ENCODE results near the gene C9orf43. TPM values are rescaled to one million over a fixed set of nuclear protein-coding genes. Genes with fewer than 3 reads are reported as not detected.

C9orf43 gene
- polyA plus RNA-seq, 4 donors, result 0.42 to 0.81 (median 0.69) TPM; not detected in 1

DNA sequence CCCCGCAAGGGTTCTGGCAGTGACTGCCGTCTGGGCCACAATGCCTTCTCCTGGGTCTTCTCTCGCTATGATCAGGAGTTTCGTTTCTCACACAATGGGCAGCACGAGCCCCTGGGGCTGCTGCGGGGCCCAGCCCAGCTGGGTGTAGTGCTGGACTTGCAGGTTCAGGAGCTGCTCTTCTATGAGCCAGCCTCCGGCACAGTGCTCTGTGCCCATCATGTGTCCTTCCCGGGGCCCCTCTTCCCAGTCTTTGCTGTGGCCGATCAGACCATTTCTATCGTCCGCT, 40.7 kb upstream of the C9orf43 start:
- Histone ChIP-seq H3K27me3 (ENCODE audit: control insufficient read depth in 3 of 3, insufficient read depth in 3 of 3, low read length in 3 of 3) (no peaks in the 10 kb centered on the region), H3K9me3 (ENCODE audit: control insufficient read depth in 2 of 2, insufficient read depth in 1 of 2, low read depth in 1 of 2, low read length in 1 of 2) (no peaks in the 10 kb centered on the region), H3K4me1 (ENCODE audit: control insufficient read depth in 3 of 3, insufficient read depth in 2 of 3, low read depth in 1 of 3, low read length in 2 of 3) (peaks cover 0 to 41% (median 7%) of the 10 kb centered on the region in 3 donors), H3K36me3 (ENCODE audit: control insufficient read depth in 3 of 3, insufficient read depth in 2 of 3, low read depth in 1 of 3, low read length in 3 of 3) (peaks cover 4 to 53% (median 12%) of the 10 kb centered on the region in 3 donors), H3K27ac (ENCODE audit: low read depth in 1 of 3, low read length in 2 of 3) (no peak overlapping the region), H3K4me3 (ENCODE audit: low read depth in 1 of 3, low read length in 3 of 3) (no peak overlapping the region)
- DNase-seq (no peak), FAIRE-seq (no peak)
- WGBS, 3 donors, result 64 to 82% (median 71%) methylated on average over 11 of the region's 11 CpGs

DNA sequence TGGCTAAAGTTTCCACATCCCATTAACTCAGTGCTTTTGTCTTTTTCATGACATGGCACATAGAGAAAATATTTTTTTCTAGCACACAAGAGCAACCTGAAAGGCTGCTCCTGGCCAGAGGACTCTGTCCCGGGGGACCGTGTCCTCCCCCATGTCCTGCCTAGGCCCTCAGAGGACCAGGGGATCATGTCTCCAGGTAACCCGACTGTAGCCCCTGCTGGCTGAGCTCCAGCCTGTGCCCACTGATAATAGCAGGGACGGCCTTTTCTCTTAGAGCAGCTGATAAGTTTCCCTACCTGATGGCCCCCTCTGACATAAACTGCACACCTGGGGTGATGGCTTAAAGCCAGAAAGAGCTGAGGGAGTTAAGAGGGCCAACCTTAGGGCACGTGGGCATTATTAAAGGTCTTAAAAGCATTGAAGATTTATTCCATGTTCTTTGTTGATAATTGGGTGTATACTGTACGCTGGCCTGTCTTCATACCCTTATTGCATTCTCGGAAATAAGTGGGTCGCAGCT, 39.7 kb upstream of the C9orf43 start:
- DNase-seq, result peak in 1 of 2 donors; percentile 39
- Histone ChIP-seq H3K27me3 (ENCODE audit: control insufficient read depth in 3 of 3, insufficient read depth in 3 of 3, low read length in 3 of 3) (no peaks in the 10 kb centered on the region), H3K4me1 (ENCODE audit: control insufficient read depth in 3 of 3, insufficient read depth in 2 of 3, low read depth in 1 of 3, low read length in 2 of 3) (peaks cover 2 to 42% (median 7%) of the 10 kb centered on the region in 3 donors), H3K27ac (ENCODE audit: low read depth in 1 of 3, low read length in 2 of 3) (no peak overlapping the region), H3K4me3 (ENCODE audit: low read depth in 1 of 3, low read length in 3 of 3) (no peak overlapping the region), H3K36me3 (ENCODE audit: control insufficient read depth in 3 of 3, insufficient read depth in 2 of 3, low read depth in 1 of 3, low read length in 3 of 3) (peaks cover 4 to 60% (median 14%) of the 10 kb centered on the region in 3 donors), H3K9me3 (ENCODE audit: control insufficient read depth in 2 of 2, insufficient read depth in 1 of 2, low read depth in 1 of 2, low read length in 1 of 2) (no peaks in the 10 kb centered on the region)
- FAIRE-seq, result no peak
- WGBS, 3 donors, result 12 to 60% (median 34%) methylated on average over 8 of the region's 8 CpGs

- whole genome bisulfite sequencing, 3 donors, result 75 to 85% (median 85%) methylated on average over 5 of the region's 5 CpGs
- no peak for FAIRE-seq
Observed at GRCh38 chr9:113372059-113372458, 38.5 kb upstream of the C9orf43 start.

DNA sequence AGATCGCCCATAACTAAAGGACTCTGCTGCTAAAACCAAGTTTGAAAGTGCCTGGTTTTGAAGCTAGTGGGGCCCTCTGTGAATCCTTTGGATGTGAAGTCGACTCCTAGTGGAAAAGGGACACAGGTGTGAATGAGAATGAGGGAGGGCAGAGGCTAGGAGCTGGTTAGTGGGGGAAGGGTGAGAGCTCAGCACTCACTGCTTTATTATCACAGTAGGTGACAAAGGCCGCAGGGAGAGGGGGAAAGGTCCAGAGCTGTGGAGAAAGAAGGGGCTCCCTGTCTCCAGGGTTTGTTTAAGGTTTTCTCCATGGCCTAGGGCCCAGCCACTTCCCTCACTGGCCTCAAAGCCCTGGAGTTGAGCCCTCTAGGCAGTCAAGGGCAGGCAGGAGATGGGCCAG, 37.3 kb upstream of the C9orf43 start:
- peak; percentile 75 to 82 for DNase-seq
- Histone ChIP-seq H3K36me3 (ENCODE audit: control insufficient read depth in 3 of 3, insufficient read depth in 2 of 3, low read depth in 1 of 3, low read length in 3 of 3) (peaks cover 4 to 48% (median 14%) of the 10 kb centered on the region in 3 donors), H3K27me3 (ENCODE audit: control insufficient read depth in 3 of 3, insufficient read depth in 3 of 3, low read length in 3 of 3) (no peaks in the 10 kb centered on the region), H3K27ac (ENCODE audit: low read depth in 1 of 3, low read length in 2 of 3) (peak overlapping the region in 2 of 3 donors; percentile 28 to 100), H3K4me1 (ENCODE audit: control insufficient read depth in 3 of 3, insufficient read depth in 2 of 3, low read depth in 1 of 3, low read length in 2 of 3) (peaks cover 2 to 45% (median 7%) of the 10 kb centered on the region in 3 donors), H3K9me3 (ENCODE audit: control insufficient read depth in 2 of 2, insufficient read depth in 1 of 2, low read depth in 1 of 2, low read length in 1 of 2) (no peaks in the 10 kb centered on the region), H3K4me3 (ENCODE audit: low read depth in 1 of 3, low read length in 3 of 3) (peak overlapping the region in 2 of 3 donors; percentile 87 to 100)
- 30 to 55% (median 54%) methylated on average over 3 of the region's 3 CpGs for WGBS, 3 donors
- no peak for FAIRE-seq

More at GRCh38 chr9:113372059-113372458, 38.5 kb upstream of the C9orf43 start:
- H3K9me3 ChIP-seq (ENCODE audit: control insufficient read depth in 2 of 2, insufficient read depth in 1 of 2, low read depth in 1 of 2, low read length in 1 of 2), result no peaks in the 10 kb centered on the region
- peak overlapping the region in 1 of 3 donors; percentile 15 for H3K27ac ChIP-seq (ENCODE audit: low read depth in 1 of 3, low read length in 2 of 3)
- no peaks in the 10 kb centered on the region for H3K27me3 ChIP-seq (ENCODE audit: control insufficient read depth in 3 of 3, insufficient read depth in 3 of 3, low read length in 3 of 3)
- H3K4me1 ChIP-seq (ENCODE audit: control insufficient read depth in 3 of 3, insufficient read depth in 2 of 3, low read depth in 1 of 3, low read length in 2 of 3), result peaks cover 2 to 42% (median 7%) of the 10 kb centered on the region in 3 donors
- peaks cover 4 to 54% (median 14%) of the 10 kb centered on the region in 3 donors for H3K36me3 ChIP-seq (ENCODE audit: control insufficient read depth in 3 of 3, insufficient read depth in 2 of 3, low read depth in 1 of 3, low read length in 3 of 3)
- no peak for DNase-seq
- no peak overlapping the region for H3K4me3 ChIP-seq (ENCODE audit: low read depth in 1 of 3, low read length in 3 of 3)

DNA sequence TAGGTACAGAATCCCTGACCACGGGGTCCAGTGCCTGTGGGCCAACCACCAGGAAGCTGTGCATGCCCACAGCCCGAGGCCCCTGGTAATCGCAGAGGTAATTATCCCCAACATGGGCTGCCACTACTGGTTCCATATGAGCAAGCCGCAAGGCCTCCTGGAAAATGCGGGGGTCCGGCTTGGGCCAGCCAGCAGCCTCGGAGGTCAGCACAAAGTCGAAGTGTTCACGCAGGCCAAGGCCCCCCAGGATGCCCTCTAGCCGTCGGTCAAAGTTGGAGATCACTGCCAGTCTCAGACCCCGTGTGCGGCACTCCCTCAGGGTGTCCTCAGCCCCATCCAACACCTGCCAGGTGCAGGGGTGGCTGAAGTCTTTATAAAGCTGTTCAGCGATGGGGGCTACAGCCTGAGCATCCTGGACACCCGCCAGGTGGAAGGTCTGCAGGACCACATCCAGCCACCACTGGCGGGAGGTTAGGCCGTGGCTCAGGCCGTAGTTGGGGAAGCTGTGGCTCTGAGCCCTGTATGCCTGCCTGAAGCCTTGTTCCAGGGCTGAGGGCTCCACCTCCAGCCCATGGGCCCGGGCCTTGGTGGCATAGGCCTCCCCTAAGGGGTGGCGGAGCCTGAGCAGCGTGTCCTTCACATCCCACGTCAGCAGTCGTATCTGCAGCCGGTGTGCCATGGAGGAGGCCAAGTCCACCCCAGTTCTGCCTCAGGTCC, 36.7 kb upstream of the C9orf43 start:
- peaks cover 2 to 50% (median 7%) of the 10 kb centered on the region in 3 donors for H3K4me1 ChIP-seq (ENCODE audit: control insufficient read depth in 3 of 3, insufficient read depth in 2 of 3, low read depth in 1 of 3, low read length in 2 of 3)

GRCh38 chr9:113375057-113376023, 35.2 kb upstream of the C9orf43 start:
- H3K27me3 ChIP-seq (ENCODE audit: control insufficient read depth in 3 of 3, insufficient read depth in 3 of 3, low read length in 3 of 3), result no peaks in the 10 kb centered on the region
- peak overlapping the region; percentile 94 to 100 (median 97) for H3K27ac ChIP-seq (ENCODE audit: low read depth in 1 of 3, low read length in 2 of 3)
- WGBS, 3 donors, result 26 to 63% (median 42%) methylated on average over 6 of the region's 6 CpGs
- H3K4me1 ChIP-seq (ENCODE audit: control insufficient read depth in 3 of 3, insufficient read depth in 2 of 3, low read depth in 1 of 3, low read length in 2 of 3), result peaks cover 5 to 61% (median 7%) of the 10 kb centered on the region in 3 donors
- FAIRE-seq (no peak), DNase-seq (peak; percentile 95 to 99)
- H3K36me3 ChIP-seq (ENCODE audit: control insufficient read depth in 3 of 3, insufficient read depth in 2 of 3, low read depth in 1 of 3, low read length in 3 of 3), result peaks cover 4 to 37% (median 14%) of the 10 kb centered on the region in 3 donors
- no peaks in the 10 kb centered on the region for H3K9me3 ChIP-seq (ENCODE audit: control insufficient read depth in 2 of 2, insufficient read depth in 1 of 2, low read depth in 1 of 2, low read length in 1 of 2)
- peak overlapping the region in 2 of 3 donors; percentile 87 to 100 for H3K4me3 ChIP-seq (ENCODE audit: low read depth in 1 of 3, low read length in 3 of 3)

More for the DNA sequence above, 36.7 kb upstream of the C9orf43 start:
- Histone ChIP-seq H3K27me3 (ENCODE audit: control insufficient read depth in 3 of 3, insufficient read depth in 3 of 3, low read length in 3 of 3) (no peaks in the 10 kb centered on the region), H3K9me3 (ENCODE audit: control insufficient read depth in 2 of 2, insufficient read depth in 1 of 2, low read depth in 1 of 2, low read length in 1 of 2) (no peaks in the 10 kb centered on the region), H3K27ac (ENCODE audit: low read depth in 1 of 3, low read length in 2 of 3) (peak overlapping the region; percentile 12 to 100 (median 28)), H3K4me3 (ENCODE audit: low read depth in 1 of 3, low read length in 3 of 3) (peak overlapping the region in 2 of 3 donors; percentile 87 to 100), H3K36me3 (ENCODE audit: control insufficient read depth in 3 of 3, insufficient read depth in 2 of 3, low read depth in 1 of 3, low read length in 3 of 3) (peaks cover 4 to 44% (median 14%) of the 10 kb centered on the region in 3 donors)
- DNase-seq, result peak in 1 of 2 donors; percentile 23
- WGBS, 3 donors, result 29 to 67% (median 43%) methylated on average over 24 of the region's 24 CpGs
- no peak for FAIRE-seq

DNA sequence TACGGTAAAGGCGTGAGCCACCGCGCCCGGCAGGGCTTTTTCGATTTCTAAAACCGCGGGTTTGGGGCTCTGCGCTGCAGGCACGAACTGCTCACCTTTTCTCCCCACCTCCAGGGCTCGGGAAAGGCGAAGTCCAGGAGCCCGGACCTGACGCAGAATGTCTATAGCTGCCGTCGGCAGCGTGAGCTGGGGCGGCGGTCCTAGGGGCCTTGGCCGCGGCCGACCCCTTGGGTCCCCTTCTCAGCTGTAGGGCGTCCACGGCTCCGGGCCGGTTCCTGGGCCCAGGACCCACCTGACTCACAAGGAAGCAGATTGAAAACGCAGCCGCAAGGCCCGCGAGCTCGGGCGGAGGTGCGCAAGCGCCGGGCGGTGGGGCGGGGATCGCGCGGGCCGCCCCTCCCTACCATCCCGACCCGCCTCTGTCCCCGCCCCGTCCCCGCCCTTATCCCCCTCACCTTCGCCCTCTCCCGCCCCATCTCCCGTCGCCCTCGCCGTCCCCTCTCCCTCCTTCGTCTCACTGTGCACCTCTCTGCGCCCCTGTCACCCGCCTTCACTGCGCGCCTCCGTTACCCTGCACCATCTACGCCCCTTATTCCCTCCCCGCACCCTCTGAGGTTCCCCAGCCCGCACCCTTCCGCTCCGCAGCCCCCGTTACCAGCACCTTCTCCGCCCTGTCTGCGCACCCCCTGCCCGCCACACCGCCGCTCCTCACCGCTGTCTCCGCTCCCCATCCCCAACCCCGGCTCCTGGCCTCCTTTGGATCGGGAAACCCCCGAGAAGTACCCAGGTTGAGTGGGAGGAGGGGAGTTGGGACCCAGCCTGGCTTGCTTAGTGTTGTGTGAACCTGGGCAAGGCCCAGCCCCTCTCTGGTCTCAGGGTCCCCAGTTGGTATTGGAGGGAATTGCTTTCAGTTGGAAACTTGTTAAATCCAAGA, 33.6 kb upstream of the C9orf43 start, which contains the start of gene HDHD3:
TSS of gene HDHD3 (minus strand) at position 353 of the 934 bp plus-strand sequence. CDS start 2,632 bp downstream, outside the sequence.
- WGBS, 3 donors, result 0 to 1% (median 1%) methylated on average over 52 to 74 of the region's 74 CpGs
- no peaks in the 10 kb centered on the region for H3K27me3 ChIP-seq (ENCODE audit: control insufficient read depth in 3 of 3, insufficient read depth in 3 of 3, low read length in 3 of 3)
- H3K4me1 ChIP-seq (ENCODE audit: control insufficient read depth in 3 of 3, insufficient read depth in 2 of 3, low read depth in 1 of 3, low read length in 2 of 3), result peaks cover 5 to 61% (median 7%) of the 10 kb centered on the region in 3 donors
- peak within 1 kb of the TSS; percentile 78 to 100 (median 87) for H3K4me3 ChIP-seq (ENCODE audit: low read depth in 1 of 3, low read length in 3 of 3)
- H3K27ac ChIP-seq (ENCODE audit: low read depth in 1 of 3, low read length in 2 of 3), result peak within 1 kb of the TSS; percentile 95 to 100 (median 97)
- H3K36me3 ChIP-seq (ENCODE audit: control insufficient read depth in 3 of 3, insufficient read depth in 2 of 3, low read depth in 1 of 3, low read length in 3 of 3), result peaks cover 4 to 34% (median 14%) of the 10 kb centered on the region in 3 donors
- no peak for FAIRE-seq
- H3K9me3 ChIP-seq (ENCODE audit: control insufficient read depth in 2 of 2, insufficient read depth in 1 of 2, low read depth in 1 of 2, low read length in 1 of 2), result no peaks in the 10 kb centered on the region
- DNase-seq, result peak; percentile 93 to 94

All from small intestine (tissue), 7 donors.